Caco-2 (cell line): ENCODE data around the gene MCTP2. TPM values are rescaled to one million over a fixed set of nuclear protein-coding genes. Genes with fewer than 3 reads are reported as not detected.
"Not testable (repeated sequence)": the region's sequence is repeated elsewhere in the genome, so short reads cannot be mapped to it uniquely, and the experiment has no call there.

ENCODE experiments used
- BruUV-seq: library from RNA; stranded (reverse); fragments of 400-500 nt; replicated peaks from 2 replicates; lab custom pipeline; 2021; lab: Mats Ljungman, UMichigan
- CTCF ChIA-PET: fragments of 300-600 bp; sonication (Branson Sonifier 250); formaldehyde crosslinking; loops from one replicate; lab custom pipeline; 2022; ENCODE audit warnings: antibody characterized with exemption; lab: Charles Lee
- POLR2A ChIA-PET: fragments of 300-600 bp; sonication (Branson Sonifier 250); formaldehyde crosslinking; loops from one replicate; lab custom pipeline; 2022; ENCODE audit warnings: antibody characterized with exemption; lab: Charles Lee
- DNase-seq, 2 experiments: peaks; one replicate each; pipeline versions ENCODE4 v3.0.0 to v3.0.0-alpha.2; 2020 to 2022
- H3K27me3 ChIP-seq: replicated peaks from 2 replicates; pipeline ENCODE4 v1.6.0; 2011; ENCODE audit warnings: low read length; ENCODE audit not compliant: control insufficient read depth, insufficient read depth
- H3K36me3 ChIP-seq: 2 replicates; pipeline ENCODE4 v1.5.1; 2011; ENCODE audit warnings: low read length; ENCODE audit not compliant: control insufficient read depth, insufficient read depth
- H3K4me1 ChIP-seq: fragments of 250-450 bp; sonication (Bioruptor Pico); 2 replicates; pipeline ENCODE4 v1.5.1; 2020; ENCODE audit warnings: mild to moderate bottlenecking
- H3K4me3 ChIP-seq: 2 replicates; pipeline ENCODE4 v1.5.1; 2011; ENCODE audit warnings: low read depth, mild to moderate bottlenecking, control low read depth, low read length
- H3K9me3 ChIP-seq: fragments of 250-450 bp; sonication (Bioruptor Pico); 2 replicates; pipeline ENCODE4 v1.5.1; 2020; ENCODE audit warnings: mild to moderate bottlenecking, moderate library complexity
- H3K27ac Mint-ChIP-seq: one replicate; pipeline ENCODE4 v1.8.0; 2022; ENCODE audit warnings: mixed read lengths; ENCODE audit not compliant: unreplicated experiment
- H3K27me3 Mint-ChIP-seq: one replicate; pipeline ENCODE4 v1.8.0; 2022; ENCODE audit warnings: mixed read lengths; ENCODE audit not compliant: insufficient read depth, unreplicated experiment
- H3K36me3 Mint-ChIP-seq: one replicate; pipeline ENCODE4 v1.8.0; 2022; ENCODE audit warnings: mild to moderate bottlenecking, mixed read lengths; ENCODE audit not compliant: insufficient read depth, unreplicated experiment
- H3K4me1 Mint-ChIP-seq: one replicate; pipeline ENCODE4 v1.8.0; 2022; ENCODE audit warnings: low read depth, mixed read lengths; ENCODE audit not compliant: unreplicated experiment
- H3K4me3 Mint-ChIP-seq: one replicate; pipeline ENCODE4 v1.8.0; 2022; ENCODE audit warnings: mild to moderate bottlenecking, moderate library complexity, mixed read lengths; ENCODE audit not compliant: unreplicated experiment
- H3K9me3 Mint-ChIP-seq: one replicate; pipeline ENCODE4 v1.8.0; 2022; ENCODE audit warnings: mixed read lengths; ENCODE audit not compliant: unreplicated experiment
- CTCF ChIP-seq, 2 experiments: fragments of 200-600 bp in 1 of 2; IDR thresholded peaks; 1 replicate in 1 of 2; 2 replicates in 1 of 2; pipeline versions ENCODE4 v1.5.1 to v1.8.0; 2011 to 2022; ENCODE audit warnings: antibody characterized with exemption in 1 of 2, control low read depth in 1 of 2, inconsistent platforms in 1 of 2, low read depth in 1 of 2, low read length in 1 of 2, mild to moderate bottlenecking in 1 of 2, moderate library complexity in 1 of 2; ENCODE audit not compliant: insufficient read depth in 1 of 2, severe bottlenecking in 1 of 2, unreplicated experiment in 1 of 2
- intact Hi-C: fragments of 100-400 bp; cut with micrococcal nuclease; formaldehyde crosslinking; loops from one replicate; pipeline ENCODE4 v1.10.0; 2022; ENCODE audit not compliant: unreplicated experiment
- total RNA-seq: library from RNA; stranded (reverse); gene quantifications from 2 replicates; pipeline ENCODE4 v1.2.3, GENCODE V29; 2022

MCTP2 gene
- total RNA-seq, 1 experiment from 2014 or later = 9.9 TPM

- intact Hi-C loops = no loop called here
- Histone ChIP-seq H3K9me3 (no peaks in the 10 kb centered on the region), H3K27me3 (no peaks in the 10 kb centered on the region), H3K4me3 (no peak overlapping the region), H3K36me3 (no peaks in the 10 kb centered on the region), H3K4me1 (peaks cover 11% of the 10 kb centered on the region)
- ChIA-PET CTCF (no interaction called here), POLR2A (no interaction called here)
- Mint-ChIP-seq H3K27ac (no peak overlapping the region), H3K4me3 (no peak overlapping the region), H3K27me3 (no peaks in the 10 kb centered on the region), H3K9me3 (no peaks in the 10 kb centered on the region), H3K36me3 (no peaks in the 10 kb centered on the region), H3K4me1 (peaks cover 18% of the 10 kb centered on the region)
- TF ChIP-seq CTCF (IDR thresholded peaks at IDR 0.05; ENCODE audit: insufficient read depth in 1 of 2, low read depth in 1 of 2, low read length in 1 of 2, severe bottlenecking in 1 of 2, unreplicated experiment in 1 of 2) = no peak
- BruUV-seq = no TSS peak
- DNase-seq = no peak
These were observed 25.1 kb downstream of the MCTP2 start for GRCh38 chr15:94256511-94256910.

GRCh38 chr15:94257776-94258175, 26.4 kb downstream of the MCTP2 start:
- H3K27ac Mint-ChIP-seq, intact Hi-C loops, H3K4me3 ChIP-seq, H3K9me3 Mint-ChIP-seq, H3K4me1 ChIP-seq, H3K36me3 ChIP-seq, CTCF ChIA-PET, DNase-seq, H3K36me3 Mint-ChIP-seq, H3K4me3 Mint-ChIP-seq, H3K9me3 ChIP-seq, H3K27me3 ChIP-seq, BruUV-seq, H3K27me3 Mint-ChIP-seq, POLR2A ChIA-PET: not testable (repeated sequence)
- H3K4me1 Mint-ChIP-seq = peaks cover 16% of the 10 kb centered on the region

DNA sequence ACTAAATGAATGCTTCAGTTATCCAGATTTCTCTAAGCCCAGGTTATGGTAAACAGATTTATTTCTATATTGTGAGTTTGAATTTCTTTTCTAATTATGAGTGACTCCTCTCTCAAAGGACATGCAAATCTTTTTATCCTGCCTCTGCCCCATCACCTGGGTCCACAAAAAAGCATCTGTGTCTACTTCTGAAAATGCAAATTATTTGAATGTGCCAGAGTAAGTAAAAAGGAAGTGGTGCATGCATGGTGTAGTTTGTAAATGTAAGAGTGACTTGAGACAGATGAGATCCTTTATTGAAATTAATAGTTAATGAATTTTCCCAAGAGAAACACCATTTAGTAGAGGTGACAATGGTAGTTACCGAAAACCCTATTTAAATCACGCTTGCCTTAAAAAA, 26.9 kb downstream of the MCTP2 start:
- Histone ChIP-seq H3K4me1 (peaks cover 2% of the 10 kb centered on the region), H3K36me3 (no peaks in the 10 kb centered on the region), H3K9me3 (no peaks in the 10 kb centered on the region), H3K27me3 (no peaks in the 10 kb centered on the region), H3K4me3 (no peak overlapping the region)
- no peak overlapping the region for H3K27ac Mint-ChIP-seq
- POLR2A ChIA-PET = no interaction called here
- CTCF ChIA-PET = no interaction called here
- H3K27me3 Mint-ChIP-seq = no peaks in the 10 kb centered on the region
- no peaks in the 10 kb centered on the region for H3K36me3 Mint-ChIP-seq
- BruUV-seq = no TSS peak
- peaks cover 11% of the 10 kb centered on the region for H3K4me1 Mint-ChIP-seq
- no peak for DNase-seq
- H3K4me3 Mint-ChIP-seq = no peak overlapping the region
- no peaks in the 10 kb centered on the region for H3K9me3 Mint-ChIP-seq
- TF ChIP-seq CTCF (IDR thresholded peaks at IDR 0.05; ENCODE audit: insufficient read depth in 1 of 2, low read depth in 1 of 2, low read length in 1 of 2, severe bottlenecking in 1 of 2, unreplicated experiment in 1 of 2) = no peak
- intact Hi-C loops = no loop called here
